Left renal cortex interstitium (tissue), 4 donors: ENCODE measurements around the gene FAM181A. TPM values are rescaled to one million over a fixed set of nuclear protein-coding genes. Genes with fewer than 3 reads are reported as not detected.

Source experiments
- DNase-seq, 4 donors: peaks; one replicate each; pipeline ENCODE4 v3.0.0-alpha.2; 2013; ENCODE audit warnings: low read depth in 4 of 4, low spot score in 2 of 4, missing footprints in 1 of 4
- polyA plus RNA-seq, 4 donors: library from polyadenylated mRNA; unstranded; fragments of 120-200 nt; gene quantifications; one replicate each; pipeline ENCODE4 v1.2.1, GENCODE V29; 2013; ENCODE audit not compliant: insufficient read length in 4 of 4

Gene FAM181A
- polyA plus RNA-seq, 4 donors, result 0.09 TPM; not detected in 3

GRCh38 chr14:93946541-93947090, 19.5 kb downstream of the FAM181A start:
- DNase-seq, result no peak

DNA sequence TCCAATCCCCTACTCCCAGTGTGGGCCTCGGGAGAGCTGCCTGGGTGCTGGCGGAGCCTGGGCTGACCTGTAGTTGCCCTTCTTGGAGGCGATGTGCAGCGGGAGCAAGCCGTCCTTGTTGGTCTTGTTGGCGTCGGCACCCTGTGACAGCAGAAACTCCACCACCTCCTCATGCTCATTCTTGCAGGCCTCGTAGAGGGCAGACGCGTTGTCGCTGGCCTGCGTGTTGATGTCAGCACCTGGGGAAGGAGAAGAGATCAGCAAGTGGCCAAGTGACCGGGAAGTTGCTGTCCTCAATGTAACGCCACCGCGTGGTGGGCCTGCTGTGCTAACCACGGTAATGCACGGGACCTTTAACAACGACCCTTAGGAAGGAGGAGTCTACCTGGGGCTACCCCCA, 20.1 kb downstream of the FAM181A start:
- no peak for DNase-seq

- DNase-seq, result no peak
Observed at GRCh38 chr14:93949511-93950075, 22.4 kb downstream of the FAM181A start.

GRCh38 chr14:93950948-93951634, 23.9 kb downstream of the FAM181A start:
- DNase-seq, result no peak

DNA sequence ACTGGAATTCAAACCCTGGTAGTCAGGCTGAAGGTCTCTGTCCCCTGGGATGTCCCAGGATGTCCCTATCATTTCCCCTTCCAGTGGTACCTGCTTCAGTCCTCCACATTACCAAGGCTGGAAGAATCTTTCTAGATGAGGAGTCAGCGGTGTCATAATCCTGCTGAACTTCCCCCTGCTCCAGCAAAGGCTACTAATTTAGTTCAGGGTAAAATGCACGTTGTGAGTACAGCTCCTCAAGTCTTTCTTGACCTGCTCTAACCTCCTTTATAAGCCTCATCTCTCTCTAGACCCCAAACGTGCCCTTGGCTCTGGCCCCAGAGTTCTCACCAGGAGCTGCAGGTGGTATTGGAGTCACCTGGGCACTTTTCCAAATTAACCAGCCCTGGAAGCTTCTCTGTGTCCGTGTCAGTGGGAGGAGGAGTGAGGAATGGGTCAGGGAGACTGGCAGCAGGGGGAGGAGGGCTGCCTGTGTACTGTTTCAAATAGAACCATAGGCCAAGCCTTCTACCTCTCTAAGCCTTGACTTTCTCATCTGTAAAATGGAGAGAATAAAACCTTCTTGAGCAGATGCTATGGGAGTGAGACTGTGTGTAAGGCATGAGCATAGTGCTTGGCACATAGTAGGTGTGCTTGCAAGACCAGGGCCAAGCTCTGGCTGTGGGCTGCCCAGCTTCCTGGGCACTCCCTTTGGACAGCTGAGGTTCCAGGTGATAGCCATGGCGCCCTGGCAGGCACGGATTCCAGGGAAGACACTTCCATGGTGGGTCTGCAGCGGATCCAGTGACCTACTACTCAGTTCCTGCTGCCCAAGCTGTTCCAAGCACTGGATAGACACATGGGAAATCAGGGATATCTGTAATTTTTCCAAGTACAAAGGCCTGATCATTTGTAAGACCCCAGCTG, 24.7 kb downstream of the FAM181A start:
- DNase-seq, result no peak

GRCh38 chr14:93952829-93953228, 25.7 kb downstream of the FAM181A start:
- DNase-seq, result no peak

GRCh38 chr14:93953263-93953662, 26.1 kb downstream of the FAM181A start:
- no peak for DNase-seq

DNA sequence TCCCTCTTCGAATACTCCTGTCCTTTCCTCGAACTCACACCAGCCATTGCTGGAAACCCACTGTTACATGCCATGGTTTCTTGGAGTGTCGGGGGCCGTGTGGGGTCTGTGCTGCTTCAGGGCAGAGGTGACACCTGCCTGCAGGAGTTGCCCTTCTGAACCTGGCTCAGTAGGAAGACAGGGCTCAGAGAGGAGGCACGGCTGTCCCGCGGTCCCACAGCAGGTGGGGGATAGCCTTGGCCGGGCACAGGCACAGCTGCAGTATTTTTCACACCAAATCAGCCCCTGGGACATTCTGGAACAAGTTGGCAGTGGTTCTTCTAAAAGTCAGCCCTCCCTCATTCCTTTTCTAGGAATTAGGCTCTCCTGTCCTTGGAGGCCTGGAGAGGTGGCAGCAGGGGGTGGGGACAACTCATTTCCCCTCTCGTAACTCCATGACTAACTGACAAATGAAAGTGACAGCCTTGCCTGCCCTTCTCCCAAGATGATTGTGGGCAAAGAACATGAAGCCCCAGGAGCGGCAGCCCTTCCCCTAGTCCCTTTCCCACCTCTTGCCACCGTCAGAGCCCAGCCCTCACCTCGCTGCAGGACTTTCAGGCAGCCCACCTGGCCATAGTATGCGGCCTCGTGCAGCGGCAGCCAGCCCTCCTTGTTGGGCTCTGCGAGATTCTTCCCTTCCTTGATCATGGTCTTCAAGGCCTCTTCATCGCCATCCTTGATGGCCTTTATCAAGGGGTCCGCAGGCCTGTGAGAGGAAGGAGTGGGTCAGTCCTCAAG, 26.8 kb downstream of the FAM181A start:
- no peak for DNase-seq

- no peak for DNase-seq
Observed at GRCh38 chr14:93954516-93954830, 27.3 kb downstream of the FAM181A start.

DNA sequence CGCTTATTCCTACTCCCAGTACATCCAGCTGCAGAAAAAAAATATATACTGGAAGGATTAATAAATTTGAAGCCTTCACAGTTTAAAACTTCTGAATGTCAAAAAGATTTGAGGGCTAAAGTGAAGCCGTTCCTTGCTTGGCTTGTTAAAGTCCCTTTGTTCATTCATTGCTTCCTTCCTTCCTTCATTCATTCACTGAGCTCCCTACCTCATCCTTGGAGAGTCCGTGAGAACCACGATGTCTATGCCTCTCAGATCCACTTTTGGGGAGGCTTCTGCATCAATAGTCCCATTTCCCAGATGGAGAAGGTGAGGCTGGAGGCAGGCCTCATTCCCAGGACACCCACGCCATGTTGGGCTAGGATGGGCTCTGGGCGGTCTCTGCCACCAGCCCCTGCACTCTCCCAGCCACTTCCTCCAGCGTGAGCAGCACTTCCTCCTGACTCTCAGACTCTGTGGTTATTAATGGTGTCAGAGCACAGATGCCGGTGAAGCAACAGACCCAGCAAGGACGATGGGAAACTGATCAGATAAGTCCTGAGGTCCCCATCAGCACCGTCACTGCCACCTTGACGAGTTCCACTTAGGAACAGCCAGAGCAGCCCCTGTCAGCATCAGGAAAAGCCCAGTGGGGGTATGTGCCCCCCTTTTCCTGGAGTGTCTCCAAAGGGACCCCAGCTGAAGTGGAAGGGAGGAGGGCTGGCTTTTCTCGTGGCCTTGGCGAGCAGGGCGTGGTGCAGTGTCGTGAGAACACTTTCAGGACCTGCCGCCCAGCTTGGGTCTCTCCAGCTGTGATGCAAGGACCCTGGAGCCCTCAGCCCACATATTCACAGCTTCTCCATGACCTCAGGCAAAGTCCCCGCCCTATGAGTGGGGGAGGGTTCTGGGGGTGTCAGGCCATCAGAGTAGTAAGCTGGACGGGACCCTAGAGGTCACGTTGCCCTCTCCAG, 28.0 kb downstream of the FAM181A start:
- no peak for DNase-seq

GRCh38 chr14:93955850-93956481, 28.8 kb downstream of the FAM181A start:
- no peak for DNase-seq

DNA sequence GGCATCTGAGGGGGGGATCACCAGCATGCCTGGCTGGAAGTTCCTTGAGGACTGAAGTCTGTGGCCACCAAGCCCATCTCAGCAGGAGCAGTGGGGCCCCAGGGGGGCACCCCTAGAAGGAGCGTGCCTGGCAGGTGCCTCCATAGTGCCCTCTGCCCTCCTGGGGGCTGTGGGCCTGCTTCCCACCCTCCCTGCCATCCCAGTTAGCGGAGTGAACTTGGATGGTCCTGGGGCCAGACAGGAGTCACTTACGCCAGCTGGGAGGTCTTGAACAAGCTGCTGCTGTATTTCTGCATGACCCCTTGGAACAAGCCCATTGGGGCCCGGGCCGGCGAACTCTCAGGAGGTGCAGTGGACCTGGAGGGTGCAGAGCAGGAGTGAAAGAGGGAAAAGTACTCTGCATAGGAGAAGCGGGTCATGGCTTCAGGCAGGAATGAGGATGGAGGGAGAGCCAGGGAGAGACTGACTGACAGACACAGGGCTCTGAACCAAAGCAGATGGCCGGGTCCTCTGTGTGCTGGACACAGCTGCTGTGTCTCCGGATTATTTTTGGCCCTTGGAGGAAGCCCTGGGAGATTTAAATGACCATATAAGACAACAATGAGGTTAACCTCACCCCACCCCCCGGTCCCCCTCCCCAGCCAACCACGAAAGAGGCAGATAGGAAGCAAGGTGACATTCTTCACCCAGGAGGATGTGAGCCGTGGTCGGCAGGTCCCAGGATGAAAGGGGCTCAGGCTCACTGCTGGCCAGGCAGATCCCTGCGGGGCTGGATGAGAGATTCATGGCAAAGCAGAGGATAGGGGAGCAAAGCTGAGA, 29.6 kb downstream of the FAM181A start:
- no peak for DNase-seq

- DNase-seq, result no peak
Observed at GRCh38 chr14:93957333-93957710, 30.2 kb downstream of the FAM181A start.

GRCh38 chr14:93957751-93958566, 30.8 kb downstream of the FAM181A start:
- DNase-seq, result no peak

- DNase-seq, result no peak
Observed at GRCh38 chr14:93958567-93959238, 31.6 kb downstream of the FAM181A start.

DNA sequence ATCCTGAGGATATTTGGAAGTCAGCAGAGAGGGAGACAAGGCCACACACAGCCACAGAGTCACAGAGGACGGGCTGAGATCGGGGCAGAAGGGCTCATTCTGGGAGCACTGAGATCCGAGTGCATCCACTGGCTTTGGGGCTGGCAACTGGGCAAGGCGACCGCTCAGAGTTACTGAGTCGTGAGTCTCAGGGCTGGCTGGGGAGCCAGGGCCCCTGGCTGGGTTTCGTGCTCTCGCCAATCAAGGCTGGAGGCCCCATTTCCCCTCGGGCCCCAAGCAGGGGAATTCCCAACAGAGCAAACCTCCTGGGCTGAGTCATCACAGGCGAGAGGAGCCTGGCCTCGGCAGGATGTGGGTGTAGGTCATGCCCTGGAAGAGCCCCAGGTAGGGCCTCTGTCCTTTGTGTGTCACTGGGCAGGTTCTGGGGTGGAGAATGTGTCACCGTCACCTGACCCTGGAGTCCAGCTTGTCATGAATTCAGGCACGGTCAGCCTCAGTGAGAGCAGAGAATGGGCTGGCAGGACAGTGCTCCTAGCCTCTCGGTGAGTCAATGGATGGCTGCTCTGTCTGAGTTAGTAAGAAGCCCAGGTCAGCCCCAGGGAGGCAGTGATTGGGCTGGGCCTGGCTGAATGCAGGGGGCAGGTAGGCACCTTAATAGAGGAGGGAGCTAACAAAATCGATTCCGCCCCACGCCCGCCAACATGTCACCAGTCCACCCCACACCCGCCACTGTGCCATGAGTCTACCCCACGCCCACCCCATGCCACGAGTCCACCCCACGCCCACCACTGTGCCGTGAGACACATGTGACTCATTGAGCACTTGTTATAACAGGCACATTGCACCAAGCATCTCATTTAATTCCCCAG, 32.3 kb downstream of the FAM181A start:
- no peak for DNase-seq
